GM12874 (cell line): ENCODE results near the gene IKBKE.

Source experiments
- CTCF ChIP-seq: IDR thresholded peaks from 2 replicates; pipeline ENCODE4 v1.5.1; 2011; ENCODE audit warnings: low read depth, mild to moderate bottlenecking, control low read depth, low read length, moderate library complexity; ENCODE audit not compliant: insufficient read depth

The IKBKE gene

GRCh38 chr1:206455666-206456344, 14.5 kb upstream of the IKBKE start:
- TF ChIP-seq CTCF: no peak

GRCh38 chr1:206456577-206457370, 13.5 kb upstream of the IKBKE start:
- no peak for TF ChIP-seq CTCF

- TF ChIP-seq CTCF: no peak
Measured at GRCh38 chr1:206457408-206458120, 12.7 kb upstream of the IKBKE start.

GRCh38 chr1:206459703-206460102, 10.6 kb upstream of the IKBKE start:
- no peak for TF ChIP-seq CTCF

GRCh38 chr1:206460836-206461426, 9.3 kb upstream of the IKBKE start:
- TF ChIP-seq CTCF: no peak

GRCh38 chr1:206461602-206462455, 8.4 kb upstream of the IKBKE start:
- TF ChIP-seq CTCF: peak; percentile 76
